Fibroblast of peridontal ligament (primary cell): ENCODE results near the gene RHO.

Experiments
- DNase-seq: peaks from one replicate; pipeline ENCODE4 v3.0.0-alpha.2; 2010; ENCODE audit errors: extremely low read depth

The RHO gene

GRCh38 chr3:129519896-129520715 lies 8.3 kb upstream of the RHO start:
- DNase-seq = no peak

DNA sequence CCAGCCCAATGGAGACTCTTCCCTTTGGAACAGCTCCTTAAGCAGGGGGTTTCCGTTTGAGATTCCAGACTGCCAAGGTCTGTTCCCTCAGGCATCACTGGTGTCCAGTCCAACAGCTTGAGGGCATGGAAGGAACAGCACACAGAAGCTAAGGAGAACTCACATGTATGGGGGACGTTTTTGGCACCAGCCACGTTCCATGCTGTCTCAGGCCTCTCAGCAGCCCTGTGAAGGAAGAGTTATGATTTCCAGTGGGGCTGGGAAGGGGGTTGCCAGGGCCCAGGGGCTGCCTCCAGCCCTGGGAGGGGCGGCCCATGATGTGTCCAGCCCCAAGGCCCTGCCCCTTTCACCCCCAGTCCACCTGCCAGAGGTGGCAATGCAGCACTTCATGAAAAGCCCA lies 7.5 kb upstream of the RHO start:
- DNase-seq = no peak

DNA sequence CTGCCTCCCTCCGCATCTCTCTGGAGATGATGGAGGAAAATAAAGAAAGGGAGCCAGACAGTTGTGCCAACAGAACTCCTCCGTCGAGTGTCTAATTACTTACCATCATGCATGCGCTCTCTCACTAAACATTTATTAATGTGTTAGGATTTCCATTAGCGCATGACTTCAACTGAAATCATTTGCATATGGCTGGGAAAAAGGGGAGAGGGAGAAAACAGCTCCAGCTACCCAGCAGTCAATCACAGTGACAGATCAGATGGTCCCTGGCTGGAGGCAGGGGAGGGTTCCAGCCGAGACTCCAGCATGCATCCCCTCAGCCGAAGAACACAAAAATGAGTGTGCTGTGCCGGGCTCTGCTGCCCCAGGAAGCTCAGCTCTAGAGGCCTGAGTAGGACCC lies 6.8 kb upstream of the RHO start:
- no peak for DNase-seq

GRCh38 chr3:129522953-129523352 lies 5.5 kb upstream of the RHO start:
- DNase-seq = no peak

DNA sequence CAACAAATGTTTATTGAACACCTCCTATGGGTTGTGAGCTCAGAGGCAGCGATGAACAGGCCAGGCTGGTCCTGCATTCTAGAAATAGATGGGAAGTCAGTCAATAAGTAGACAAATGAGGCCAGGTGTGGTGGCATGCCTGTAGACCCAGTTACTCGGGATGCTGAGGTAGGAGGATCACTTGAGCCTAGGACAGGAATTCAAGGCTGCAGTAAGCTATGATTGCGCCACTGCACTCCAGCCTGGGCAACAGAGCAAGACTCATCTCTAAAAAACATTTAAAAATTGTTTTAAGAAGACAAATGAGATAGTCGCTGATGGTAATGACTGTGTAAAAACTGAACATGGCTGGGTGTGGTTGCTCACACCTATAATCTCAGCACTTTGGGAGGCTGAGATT lies 4.4 kb upstream of the RHO start:
- no peak for DNase-seq

DNA sequence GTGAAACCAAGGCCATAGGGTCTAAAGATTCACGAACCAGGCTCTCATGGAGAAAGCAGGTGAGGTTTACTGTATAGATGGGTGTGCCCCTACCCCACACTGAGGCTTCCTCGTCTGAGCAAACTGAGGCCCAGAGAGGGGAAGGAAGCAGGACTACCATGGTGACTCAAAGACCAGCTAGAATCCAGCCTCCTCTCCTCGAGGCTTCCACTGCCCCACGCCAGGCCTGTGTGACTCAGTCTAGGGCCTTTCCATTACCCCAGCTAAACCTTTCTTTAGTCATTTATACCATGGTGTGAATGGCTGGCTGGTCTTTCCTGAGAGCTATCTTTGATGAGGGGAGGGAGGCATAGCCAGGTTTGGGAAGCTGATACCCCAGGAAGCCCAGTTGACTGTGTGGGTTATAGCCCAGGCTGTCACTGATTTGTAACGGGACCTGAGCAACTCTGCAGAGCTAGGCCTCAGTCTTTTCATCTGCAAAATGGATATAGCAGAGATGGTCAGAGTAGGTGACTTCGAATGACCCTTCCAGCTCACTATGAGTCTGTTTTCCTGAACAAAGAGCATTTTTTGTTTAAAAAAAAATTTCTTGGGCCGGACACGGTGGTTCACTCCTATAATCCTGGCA lies 3.0 kb upstream of the RHO start:
- peak; percentile 59 for DNase-seq

- no peak for DNase-seq
Measured at GRCh38 chr3:129526121-129526900, 2.1 kb upstream of the RHO start.

- no peak for DNase-seq
Measured at GRCh38 chr3:129527262-129527661, 1.2 kb upstream of the RHO start.

- no peak for DNase-seq
Measured at GRCh38 chr3:129529436-129530210, 1.2 kb downstream of the RHO start.

- DNase-seq = peak; percentile 76
Measured at GRCh38 chr3:129530251-129530791, 1.9 kb downstream of the RHO start.

- DNase-seq = no peak
Measured at GRCh38 chr3:129530821-129531220, 2.4 kb downstream of the RHO start.

DNA sequence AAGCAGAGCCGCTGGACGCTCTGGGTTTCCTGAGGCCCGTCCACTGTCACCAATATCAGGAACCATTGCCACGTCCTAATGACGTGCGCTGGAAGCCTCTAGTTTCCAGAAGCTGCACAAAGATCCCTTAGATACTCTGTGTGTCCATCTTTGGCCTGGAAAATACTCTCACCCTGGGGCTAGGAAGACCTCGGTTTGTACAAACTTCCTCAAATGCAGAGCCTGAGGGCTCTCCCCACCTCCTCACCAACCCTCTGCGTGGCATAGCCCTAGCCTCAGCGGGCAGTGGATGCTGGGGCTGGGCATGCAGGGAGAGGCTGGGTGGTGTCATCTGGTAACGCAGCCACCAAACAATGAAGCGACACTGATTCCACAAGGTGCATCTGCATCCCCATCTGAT lies 3.3 kb downstream of the RHO start:
- DNase-seq = no peak

DNA sequence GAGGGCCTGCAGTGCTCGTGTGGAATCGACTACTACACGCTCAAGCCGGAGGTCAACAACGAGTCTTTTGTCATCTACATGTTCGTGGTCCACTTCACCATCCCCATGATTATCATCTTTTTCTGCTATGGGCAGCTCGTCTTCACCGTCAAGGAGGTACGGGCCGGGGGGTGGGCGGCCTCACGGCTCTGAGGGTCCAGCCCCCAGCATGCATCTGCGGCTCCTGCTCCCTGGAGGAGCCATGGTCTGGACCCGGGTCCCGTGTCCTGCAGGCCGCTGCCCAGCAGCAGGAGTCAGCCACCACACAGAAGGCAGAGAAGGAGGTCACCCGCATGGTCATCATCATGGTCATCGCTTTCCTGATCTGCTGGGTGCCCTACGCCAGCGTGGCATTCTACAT lies 3.8 kb downstream of the RHO start:
- no peak for DNase-seq

GRCh38 chr3:129533406-129533805 lies 5.0 kb downstream of the RHO start:
- DNase-seq = no peak

GRCh38 chr3:129534428-129535027 lies 6.1 kb downstream of the RHO start:
- no peak for DNase-seq

DNA sequence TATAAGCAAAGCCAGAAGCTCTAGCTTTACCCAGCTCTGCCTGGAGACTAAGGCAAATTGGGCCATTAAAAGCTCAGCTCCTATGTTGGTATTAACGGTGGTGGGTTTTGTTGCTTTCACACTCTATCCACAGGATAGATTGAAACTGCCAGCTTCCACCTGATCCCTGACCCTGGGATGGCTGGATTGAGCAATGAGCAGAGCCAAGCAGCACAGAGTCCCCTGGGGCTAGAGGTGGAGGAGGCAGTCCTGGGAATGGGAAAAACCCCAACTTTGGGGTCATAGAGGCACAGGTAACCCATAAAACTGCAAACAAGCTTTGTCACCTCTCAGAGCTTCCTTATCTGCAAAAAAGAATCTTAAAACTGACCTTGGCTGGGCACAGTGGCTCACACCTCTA lies 6.6 kb downstream of the RHO start:
- DNase-seq = no peak

- DNase-seq = no peak
Measured at GRCh38 chr3:129536374-129536667, 7.9 kb downstream of the RHO start.

GRCh38 chr3:129536804-129537203 lies 8.4 kb downstream of the RHO start:
- no peak for DNase-seq

- DNase-seq = peak; percentile 48
Measured at GRCh38 chr3:129539206-129539605, 10.8 kb downstream of the RHO start.

DNA sequence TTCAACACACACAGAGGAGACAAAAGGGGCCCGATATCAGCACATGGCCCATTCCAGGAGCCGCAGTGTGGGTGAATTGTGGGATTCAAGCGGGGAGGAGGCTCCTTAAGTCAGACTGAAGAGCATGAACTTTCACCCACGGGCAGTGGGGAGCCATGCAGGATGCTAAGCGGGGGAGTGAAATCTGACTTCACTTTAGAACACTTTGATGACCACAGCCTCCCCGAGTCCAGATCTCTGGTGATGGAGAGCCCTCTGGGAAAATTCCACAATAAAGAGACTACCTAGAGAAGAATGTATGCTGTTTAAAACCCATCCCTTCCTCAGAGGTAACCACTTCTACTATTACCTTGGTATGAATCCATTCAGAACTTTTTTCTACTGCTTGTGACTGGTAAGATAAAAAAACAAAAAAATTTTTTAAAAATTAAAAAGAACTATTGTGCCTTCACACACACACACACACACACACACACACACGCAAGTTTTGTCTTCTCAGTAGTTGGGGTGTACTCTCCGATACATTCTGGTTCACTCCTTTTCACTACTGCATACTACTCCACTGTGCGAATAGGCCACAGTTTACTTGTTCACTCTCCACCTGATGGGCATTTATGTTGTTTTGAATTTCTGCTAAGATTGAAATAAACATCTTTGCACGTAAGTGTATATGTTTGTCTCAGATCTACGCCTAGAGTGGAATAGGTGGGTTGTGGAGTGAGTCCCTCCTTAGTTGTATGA lies 12.5 kb downstream of the RHO start:
- no peak for DNase-seq

GRCh38 chr3:129542747-129543146 lies 14.3 kb downstream of the RHO start:
- no peak for DNase-seq
